Jurkat, Clone E6-1 (cell line): ENCODE measurements around the gene ZNF473. TPM values are rescaled to one million over a fixed set of nuclear protein-coding genes. Genes with fewer than 3 reads are reported as not detected.

Experiments used
- DNase-seq: peaks from one replicate; pipeline ENCODE4 v3.0.0-alpha.2; 2011; ENCODE audit warnings: low read depth, low spot score
- H3K4me3 ChIP-seq: 2 replicates; pipeline ENCODE4 v1.5.1; 2011; ENCODE audit warnings: mild to moderate bottlenecking, low read length, control low read depth, moderate library complexity
- polyA plus RNA-seq: library from polyadenylated mRNA; unstranded; fragments of >200 nt; gene quantifications from one replicate; pipeline ENCODE4 v1.2.1, GENCODE V29; 2012; ENCODE audit warnings: missing spikeins; ENCODE audit not compliant: insufficient read length, insufficient read depth

Gene ZNF473
- 20.5 TPM for polyA plus RNA-seq

DNA sequence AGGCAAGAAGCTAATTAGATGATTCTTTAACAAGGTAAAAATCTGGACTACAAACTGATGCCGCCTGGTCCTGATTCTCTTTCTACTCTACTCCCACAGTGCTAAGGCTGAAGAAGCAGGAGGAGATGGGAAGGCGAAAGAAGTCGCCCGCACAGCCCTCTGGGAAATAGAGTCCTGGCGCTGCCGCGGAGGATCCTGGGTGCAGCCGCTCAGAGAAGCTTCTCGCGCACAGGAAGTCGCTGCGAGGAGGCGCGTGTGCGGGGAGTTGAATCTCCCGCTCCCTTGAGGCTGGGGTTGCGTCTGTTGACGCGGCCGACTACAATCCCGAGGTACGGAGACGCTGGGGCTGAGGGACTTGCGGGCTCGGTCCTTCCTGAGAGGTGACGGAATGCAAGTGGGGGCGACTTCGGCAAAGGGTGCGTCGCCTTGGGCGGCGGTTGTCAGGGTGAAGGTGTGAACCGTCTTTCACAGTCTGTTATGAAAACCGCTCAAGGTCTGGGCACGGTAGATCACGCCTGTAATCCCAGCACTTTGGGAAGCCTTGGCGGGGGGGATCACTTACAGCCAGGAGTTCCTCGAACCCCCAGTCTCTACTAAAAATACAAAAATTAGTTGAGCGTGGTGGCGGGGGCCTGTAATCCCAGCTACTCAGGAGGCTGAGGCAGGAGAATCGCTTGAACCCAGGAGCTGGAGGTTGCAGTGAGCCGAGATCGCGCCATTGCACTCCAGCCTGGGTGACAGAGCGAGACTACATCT is at the start of gene ZNF473:
Gene ZNF473, plus strand, starts transcription at position 212 of the 756 bp plus-strand sequence. CDS start 5,078 bp downstream, outside the sequence.
- peak within 1 kb of the TSS; percentile 94 for H3K4me3 ChIP-seq
- DNase-seq = no peak

DNA sequence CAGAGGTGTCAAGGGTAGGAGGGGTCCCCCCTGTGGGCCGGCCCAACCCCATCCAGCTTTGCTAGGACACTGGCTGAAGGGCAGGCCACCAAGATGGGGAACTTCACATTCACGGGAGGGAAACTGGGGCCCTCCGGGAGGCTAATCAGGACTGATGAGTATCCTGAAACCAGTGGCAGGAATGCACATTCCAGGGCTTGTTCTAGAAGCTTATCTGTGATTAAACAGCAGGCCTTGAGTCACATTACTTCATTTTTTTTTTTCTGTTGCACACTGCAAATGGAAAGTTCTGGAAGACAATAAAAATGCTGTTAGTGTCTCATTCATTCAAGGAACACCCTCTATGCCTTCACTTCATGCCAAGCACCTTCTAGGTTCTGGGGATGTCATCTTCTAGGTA is 49.3 kb upstream of the ZNF473 start:
- H3K4me3 ChIP-seq = no peak overlapping the region
- DNase-seq = no peak

DNA sequence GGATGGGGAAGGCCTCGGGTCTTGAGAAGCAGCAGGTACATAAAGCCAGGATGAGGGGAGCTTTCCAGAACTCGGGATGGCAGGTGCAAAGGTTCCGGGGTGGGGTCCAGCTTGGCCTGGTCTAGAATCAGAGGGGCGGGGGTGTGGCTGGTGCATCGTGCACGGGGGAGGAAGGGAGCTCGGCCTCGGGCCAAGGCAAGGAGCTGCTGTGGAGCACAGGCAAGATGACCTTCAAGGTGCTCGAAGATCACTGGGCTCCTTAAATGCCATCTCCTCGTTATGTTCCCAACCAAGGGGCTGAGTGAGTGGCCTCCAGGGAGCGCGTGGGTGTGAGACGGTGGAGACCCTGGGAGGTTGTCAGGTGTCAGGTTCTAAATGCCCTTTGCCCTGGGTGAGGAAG is 48.7 kb upstream of the ZNF473 start:
- no peak for DNase-seq
- no peak overlapping the region for H3K4me3 ChIP-seq

DNA sequence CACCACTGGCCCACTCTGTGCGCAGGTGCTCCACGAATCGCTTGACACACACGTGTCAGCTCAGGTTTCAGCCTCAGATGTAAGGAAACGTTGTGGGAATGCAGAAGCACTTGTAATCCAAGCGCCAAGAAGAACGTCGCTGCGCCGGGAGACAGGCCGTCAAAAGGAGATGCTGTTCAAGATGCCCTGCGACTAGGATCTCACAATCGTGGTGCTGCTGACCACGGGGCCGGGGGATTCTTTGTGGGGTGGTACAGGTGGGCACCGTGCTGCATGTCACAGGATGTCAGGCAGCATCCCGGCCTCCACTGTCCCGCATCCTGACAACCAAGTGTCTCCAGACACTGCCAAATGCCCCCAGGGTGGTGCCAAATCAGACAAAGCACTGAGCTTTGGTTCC is 47.9 kb upstream of the ZNF473 start:
- no peak overlapping the region for H3K4me3 ChIP-seq
- DNase-seq = no peak

DNA sequence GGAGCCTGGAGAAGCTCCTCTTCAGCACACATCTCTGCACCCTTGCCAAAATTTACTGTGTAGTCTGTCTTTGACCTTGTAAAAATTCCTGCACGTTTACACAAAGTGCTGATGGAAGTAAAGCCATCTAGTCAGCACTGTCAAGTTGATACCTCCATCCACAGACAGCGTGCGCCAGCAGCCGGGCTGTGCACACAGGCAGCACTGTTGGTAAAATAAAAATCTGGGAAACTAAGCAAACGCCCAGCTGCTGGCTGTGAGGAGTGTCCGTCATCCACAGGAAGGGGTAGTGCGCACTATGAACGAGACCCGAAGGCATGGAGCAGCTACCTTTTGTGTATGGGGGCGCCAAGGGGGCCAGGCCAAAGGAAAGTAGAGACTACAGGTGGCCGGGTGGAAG is 47.5 kb upstream of the ZNF473 start:
- H3K4me3 ChIP-seq = no peak overlapping the region
- DNase-seq = no peak

DNA sequence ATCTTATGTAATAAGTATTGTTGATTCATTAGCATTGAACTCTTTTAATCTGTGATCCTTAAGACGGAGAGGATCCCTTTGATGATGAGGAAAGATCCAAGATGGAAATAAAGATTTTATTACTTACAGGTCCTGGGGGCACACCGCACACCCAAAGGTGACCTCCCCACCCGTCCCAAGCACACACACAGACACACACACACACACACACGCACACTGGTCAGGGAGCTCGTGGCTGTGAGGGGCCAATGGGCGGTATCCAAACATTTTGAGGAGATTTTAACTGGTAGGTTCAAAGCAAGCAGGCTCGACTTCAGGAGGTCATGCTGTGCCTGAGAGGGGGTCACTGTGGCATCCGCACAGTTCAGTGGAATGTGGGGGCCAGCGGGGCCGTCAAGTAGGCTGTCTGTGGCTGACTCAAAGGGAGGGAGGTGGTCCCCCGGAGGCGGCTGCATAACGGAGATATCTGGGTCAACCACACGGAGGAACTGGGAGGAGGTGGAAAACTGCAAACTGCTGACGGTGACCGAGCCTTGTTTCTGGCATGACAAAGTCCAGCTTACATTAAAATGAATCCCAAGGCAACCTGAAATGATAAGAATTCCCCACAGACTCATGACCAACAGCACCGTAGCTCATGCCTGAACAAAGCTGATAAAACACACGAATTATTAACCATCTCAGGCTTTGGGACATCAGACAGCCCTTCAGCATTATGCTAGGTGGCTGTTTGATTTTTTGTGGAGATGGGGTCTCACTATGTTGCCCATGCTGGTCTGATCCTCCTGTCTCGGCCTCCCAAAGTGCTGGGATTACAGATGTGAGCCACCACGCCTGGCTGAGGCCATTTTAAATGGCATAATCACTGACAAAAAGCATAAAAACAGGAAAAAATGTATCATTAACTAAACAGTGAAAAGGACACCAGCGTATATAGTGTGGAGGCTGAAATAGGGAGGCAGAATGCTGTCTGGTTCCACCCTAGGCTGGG is 43.9 kb upstream of the ZNF473 start:
- DNase-seq = no peak
- H3K4me3 ChIP-seq = no peak overlapping the region

DNA sequence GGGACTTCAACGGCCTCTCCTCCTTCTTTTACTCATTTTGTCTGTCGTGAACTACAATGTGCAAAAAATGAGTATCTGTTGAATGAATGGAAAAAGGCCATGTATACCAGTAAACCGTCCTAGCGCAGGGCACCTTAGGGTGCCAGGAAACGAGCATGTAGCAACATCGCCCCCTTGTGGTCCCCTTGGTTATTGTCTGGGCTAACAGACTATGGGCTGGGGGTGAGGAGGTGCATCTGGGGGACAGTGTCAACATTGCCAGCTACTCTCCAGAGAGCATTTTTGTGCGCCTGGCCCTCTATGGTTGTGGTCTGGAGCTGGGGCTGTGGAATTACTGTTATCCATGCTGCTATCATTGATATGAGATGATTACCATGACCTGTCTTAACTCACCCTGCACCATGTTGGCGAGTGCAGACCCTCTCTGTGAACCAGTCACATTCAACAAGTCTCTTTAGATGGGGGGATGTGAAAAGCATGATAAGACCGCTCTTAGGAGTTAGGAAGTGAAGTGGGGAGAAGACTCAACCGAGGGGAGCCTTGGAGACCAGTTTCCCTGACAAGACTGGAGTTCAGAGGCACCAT is 42.1 kb upstream of the ZNF473 start:
- no peak overlapping the region for H3K4me3 ChIP-seq
- peak; percentile 62 for DNase-seq

DNA sequence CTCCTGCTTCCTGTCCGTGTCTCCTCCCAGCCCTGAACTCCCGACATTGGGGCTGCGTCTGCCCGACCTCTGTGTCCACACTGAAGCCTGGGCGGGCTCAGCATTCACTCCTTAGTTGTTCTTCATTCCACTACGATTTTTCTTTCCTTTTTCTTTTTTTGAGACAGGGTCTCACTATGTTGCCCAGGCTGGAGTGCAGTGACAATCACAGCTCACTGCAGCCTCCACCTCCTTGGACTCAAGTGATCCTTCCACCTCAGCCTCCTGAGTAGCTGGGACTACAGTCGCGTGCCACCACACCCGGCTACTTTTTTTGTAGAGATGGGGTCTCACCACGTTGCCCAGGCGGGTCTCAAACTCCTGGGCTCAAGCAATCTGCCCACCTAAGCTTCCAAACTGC is 41.3 kb upstream of the ZNF473 start:
- H3K4me3 ChIP-seq = no peak overlapping the region
- DNase-seq = no peak

DNA sequence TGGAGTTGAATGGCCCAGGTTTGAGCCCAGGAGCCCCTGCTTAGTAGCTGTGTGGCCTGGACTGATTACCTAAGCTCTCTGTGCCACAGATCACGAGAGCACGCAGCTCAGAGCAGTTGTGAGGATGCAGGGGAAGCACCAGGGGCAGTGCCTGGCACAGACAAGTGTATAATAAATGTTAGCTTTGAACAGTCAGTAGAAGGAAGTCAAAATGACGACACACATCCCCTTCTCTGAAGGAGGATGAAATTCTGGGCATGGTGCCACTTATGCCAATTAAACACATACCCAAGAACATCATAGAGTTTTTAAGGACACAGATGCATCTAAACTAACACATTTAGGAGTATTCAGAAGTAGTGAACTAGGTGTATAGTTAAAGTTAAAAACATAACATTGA is 39.9 kb upstream of the ZNF473 start:
- H3K4me3 ChIP-seq = no peak overlapping the region
- DNase-seq = no peak

DNA sequence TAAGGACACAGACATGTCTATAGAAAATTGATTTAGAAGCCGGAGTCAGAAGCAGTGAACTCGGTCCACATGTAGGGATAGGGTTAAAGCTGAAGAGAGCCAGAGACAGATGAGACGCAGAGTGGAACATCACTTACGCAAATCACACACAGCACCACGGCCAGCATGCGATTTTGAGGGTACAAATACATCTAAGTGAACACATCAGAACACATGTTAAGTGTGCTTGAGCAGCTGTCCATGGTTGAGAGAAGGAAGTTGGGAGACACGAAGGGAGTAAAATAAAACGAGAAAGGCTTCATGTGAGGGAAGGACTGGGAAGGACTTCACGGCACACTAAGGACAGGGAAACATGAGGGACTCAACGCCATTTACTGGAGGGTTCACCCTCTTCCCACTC is 39.5 kb upstream of the ZNF473 start:
- H3K4me3 ChIP-seq = no peak overlapping the region

DNA sequence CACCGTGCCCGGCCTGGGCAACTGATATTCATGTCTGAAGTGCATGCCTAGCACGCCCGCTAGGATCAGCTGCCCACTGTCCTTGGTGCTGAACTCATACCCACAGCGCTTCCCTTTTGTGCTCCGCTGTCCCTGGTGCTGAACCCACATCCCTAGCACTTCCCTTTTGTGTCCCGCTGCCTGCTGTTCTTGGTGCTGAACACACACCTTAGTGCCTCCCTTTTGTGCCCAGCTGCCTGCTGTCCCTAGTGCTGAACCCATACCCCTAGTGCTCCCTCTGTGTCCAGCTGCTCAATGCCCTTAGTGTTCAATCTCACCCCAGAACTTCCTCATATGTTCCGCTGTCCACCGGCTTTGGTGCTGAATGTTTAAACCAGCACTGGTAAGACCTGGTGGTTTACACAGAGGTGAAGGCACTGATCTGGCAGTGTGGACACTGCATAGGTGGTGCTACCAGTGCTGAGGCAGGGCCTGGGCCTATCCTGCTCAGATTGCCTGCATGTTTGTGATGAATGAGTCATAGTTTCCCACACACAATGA is 38.6 kb upstream of the ZNF473 start:
- DNase-seq = peak; percentile 98
- H3K4me3 ChIP-seq = no peak overlapping the region

More for the DNA sequence above, 39.5 kb upstream of the ZNF473 start:
- DNase-seq = no peak

DNA sequence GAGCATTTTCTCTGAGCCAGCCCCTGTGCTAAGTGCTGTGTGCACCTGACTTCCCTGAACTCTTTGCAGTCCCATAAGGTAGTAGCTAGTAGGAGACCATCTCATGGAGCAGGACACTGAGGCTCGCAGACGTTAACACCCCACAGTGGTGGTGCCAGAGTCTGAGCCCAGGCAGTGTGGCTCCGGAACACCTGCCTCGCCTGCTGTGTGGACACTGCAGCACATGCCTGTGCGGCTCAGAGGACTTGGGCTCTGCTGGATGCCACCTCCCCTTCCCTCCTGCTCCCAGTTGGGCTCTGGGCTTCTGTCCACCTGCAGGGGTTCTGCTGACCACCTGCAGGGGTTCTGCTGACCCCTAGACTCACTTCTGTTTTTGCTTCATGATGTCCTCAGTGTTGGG is 37.8 kb upstream of the ZNF473 start:
- no peak overlapping the region for H3K4me3 ChIP-seq
- no peak for DNase-seq

DNA sequence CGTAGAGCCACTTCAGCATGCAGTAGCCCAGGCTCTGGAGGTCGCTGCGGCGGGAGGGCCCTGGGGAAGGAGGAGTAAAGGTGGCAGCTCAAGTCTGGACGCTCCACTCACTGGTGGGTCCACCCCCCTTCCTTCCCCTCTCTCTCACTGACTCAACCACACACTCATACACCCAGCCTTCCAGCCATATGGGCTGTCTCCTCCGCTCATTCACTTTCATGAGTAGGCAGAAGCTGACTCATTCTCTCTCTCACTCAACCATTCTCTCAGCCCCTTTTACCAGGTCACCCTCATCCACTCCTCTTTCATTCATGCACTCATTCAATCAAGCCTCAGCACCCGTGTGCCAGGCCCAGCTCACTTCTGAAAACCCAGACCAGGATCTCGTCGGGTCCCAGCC is 37.4 kb upstream of the ZNF473 start:
- no peak overlapping the region for H3K4me3 ChIP-seq
- DNase-seq = no peak

DNA sequence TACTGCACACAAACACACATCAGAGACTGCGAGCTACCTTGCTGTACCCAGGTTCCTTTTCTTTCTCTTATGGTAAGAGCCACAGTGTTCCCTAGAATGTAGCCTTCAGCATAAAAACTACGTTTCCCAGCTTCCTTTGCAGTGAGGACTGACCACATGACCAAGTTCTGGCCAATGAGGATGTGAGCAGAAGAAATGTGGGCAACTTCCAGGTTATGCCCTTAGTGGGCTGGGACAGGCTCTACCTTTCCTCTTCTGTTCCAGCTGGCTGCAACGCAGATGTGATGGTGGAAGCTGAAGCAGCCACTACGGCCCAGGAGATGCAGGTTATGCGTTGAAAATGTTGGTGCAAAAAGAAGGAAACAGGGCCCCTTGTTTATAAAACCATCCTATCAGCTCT is 28.1 kb upstream of the ZNF473 start:
- peak; percentile 28 for DNase-seq
- no peak overlapping the region for H3K4me3 ChIP-seq

DNA sequence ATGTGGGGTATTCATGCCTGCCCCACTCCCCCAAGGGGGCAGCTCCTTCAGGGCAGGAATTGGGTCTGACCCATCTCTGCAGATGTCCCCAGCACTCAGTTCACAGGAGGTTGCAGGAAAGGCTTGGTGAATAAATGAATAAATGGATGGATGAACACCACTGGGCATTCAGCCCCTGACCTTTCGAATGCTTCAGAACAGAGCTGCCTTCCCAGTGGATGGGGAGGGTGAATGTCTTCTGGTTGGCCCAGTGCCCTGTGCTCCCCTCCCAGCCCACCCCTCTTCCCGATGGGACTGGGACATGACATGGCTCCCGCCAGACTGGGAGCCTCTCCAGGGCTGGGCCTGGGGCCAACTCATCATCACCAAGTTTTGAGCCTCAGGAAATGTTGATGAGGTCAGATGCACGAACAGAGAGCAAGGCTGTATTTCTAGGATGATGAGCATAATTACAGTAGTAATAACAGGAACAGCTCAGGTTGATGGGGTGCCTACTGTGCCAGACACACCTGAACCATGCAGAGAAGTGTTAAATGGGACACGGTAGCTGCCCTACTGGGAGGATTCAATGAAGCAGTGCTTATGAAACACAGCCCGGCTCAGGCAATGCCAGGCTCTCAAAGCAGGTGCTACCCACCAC is 26.3 kb upstream of the ZNF473 start:
- H3K4me3 ChIP-seq = no peak overlapping the region
- DNase-seq = no peak

DNA sequence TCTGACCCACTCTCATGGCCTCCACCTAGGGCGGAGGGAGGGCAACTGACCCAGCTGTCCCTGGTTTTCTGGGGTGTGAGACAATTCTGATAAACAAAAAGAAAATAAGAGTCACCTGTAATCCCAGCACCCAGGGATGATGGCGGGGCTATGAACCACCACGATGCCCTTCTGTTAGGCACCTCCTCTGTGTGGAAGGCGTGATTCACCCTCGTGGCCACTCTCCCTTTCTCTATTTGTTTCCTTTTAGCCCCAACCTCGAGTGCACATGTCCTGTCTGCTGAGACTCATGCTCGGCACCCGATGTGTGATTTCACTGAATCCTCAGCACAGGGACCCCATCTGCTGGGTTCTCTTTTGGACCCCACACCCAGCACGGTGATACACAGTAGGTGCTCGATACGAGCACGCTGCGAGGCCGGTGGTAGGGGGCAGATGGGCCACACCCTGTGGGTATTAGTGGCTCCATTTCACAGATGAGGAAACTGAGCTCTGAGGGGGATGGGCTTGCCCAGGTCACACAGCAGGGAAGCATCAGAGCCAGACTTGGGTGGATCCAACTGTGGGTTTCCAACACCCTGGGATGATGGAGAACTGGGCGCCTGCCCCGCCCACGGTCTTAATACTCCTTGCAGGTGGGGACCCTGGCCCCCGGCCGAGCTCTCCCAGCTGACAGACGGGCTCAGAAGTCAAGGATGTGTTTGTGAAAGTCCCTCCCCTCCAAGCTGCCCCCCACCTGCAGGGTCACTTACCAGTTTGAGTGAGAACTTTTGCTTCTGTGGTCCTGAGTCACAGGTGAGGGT is 25.6 kb upstream of the ZNF473 start:
- H3K4me3 ChIP-seq = no peak overlapping the region
- DNase-seq = no peak

DNA sequence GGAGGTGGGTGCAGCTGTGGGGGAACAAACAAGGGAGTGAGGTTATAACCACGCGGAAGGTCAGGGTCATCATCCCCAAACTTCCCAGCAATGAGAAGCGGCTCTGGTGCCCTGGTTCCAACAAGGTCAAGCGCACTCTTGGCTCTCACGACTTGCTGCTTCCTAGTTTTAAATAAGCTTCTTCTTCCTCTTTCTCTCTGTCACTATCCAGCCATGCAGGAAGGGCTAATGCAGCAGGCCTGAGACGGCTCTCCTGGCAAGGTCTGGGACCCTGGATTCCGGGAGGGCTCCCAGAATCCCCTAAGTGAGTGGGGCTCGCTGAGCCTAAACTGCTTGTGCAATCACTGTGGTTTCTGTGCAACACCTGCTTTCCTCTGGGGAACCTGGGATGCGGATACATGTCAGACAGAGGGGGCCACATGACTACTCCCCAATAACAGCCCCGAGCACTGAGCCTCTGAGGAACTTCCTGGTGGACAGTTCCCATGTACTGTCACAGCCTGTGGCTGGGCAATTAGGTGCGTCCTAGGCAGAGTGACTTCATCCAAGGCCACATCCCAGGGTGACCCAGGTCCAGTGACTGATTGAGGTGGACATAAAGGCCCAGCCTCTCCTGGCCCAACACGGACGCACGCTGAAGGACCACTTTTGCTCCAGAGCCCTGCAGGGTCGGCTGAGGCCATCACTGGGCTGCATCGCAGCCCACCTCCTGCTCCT is 24.8 kb upstream of the ZNF473 start:
- H3K4me3 ChIP-seq = no peak overlapping the region
- DNase-seq = no peak

DNA sequence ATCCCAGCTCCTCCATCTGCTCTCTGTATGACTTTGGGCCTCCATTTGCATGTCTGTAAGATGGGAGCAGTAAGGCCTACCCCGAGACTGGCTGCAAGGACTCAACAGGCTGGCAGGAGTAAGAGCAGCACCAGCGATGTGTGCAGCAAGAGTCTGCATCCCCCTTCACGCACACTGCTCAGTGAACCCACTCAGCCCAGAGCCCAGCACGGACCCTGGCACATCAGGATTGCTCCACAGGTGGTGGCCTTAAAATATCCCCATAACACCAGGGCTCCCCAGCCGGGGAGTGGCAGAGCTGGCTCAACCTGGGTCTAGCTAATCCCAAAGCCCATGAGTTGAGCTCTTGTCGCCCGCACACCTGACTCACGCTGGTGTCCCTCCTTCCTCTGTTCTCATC is 24.0 kb upstream of the ZNF473 start:
- no peak overlapping the region for H3K4me3 ChIP-seq
- no peak for DNase-seq
